Colonic mucosa (tissue), 4 donors: Measurements from ENCODE around the gene PGAM2. TPM values are rescaled to one million over a fixed set of nuclear protein-coding genes. Genes with fewer than 3 reads are reported as not detected.

Source experiments
- DNase-seq: peaks from one replicate; pipeline ENCODE4 v3.0.0-alpha.2; 2020
- H3K27ac ChIP-seq: fragments of 200-600 bp; one replicate; pipeline ENCODE4 v1.8.0; 2021
- H3K27me3 ChIP-seq: fragments of 200-600 bp; one replicate; pipeline ENCODE4 v1.8.0; 2021
- H3K36me3 ChIP-seq: fragments of 200-600 bp; one replicate; pipeline ENCODE4 v1.8.0; 2021
- H3K4me1 ChIP-seq: fragments of 200-600 bp; one replicate; pipeline ENCODE4 v1.8.0; 2021; ENCODE audit warnings: mild to moderate bottlenecking
- H3K4me3 ChIP-seq: fragments of 200-600 bp; one replicate; pipeline ENCODE4 v1.8.0; 2021
- H3K9ac ChIP-seq, 2 donors: one replicate each; pipeline ENCODE4 v1.7.0; 2013; ENCODE audit warnings: control low read depth in 2 of 2, low read depth in 2 of 2, low read length in 2 of 2
- H3K9me3 ChIP-seq: fragments of 200-600 bp; one replicate; pipeline ENCODE4 v1.8.0; 2021
- intact Hi-C: fragments of 100-400 bp; cut with DNase I; formaldehyde crosslinking; loops from one replicate; pipeline ENCODE4 v1.14.1; 2022
- total RNA-seq, 2 donors: library from RNA; stranded (reverse); fragmentation: NEBNext Ultra II Directional in 1 of 2; extraction: Animal tissue kit (Norgen Biotek cat#: 25700) in 1 of 2; gene quantifications; one replicate each; pipeline ENCODE4 v1.2.1, GENCODE V29; 2021
- TF ChIP-seq, protein P1 (sequence below): fragments of 200-600 bp; IDR thresholded peaks from one replicate; pipeline ENCODE4 v1.8.0; 2022; ENCODE audit warnings: antibody characterized with exemption, mild to moderate bottlenecking
- donor health status: healthy.
- donor health status: DM: no; HTN: no; CAD: no.
- donor health status: DM: no; HTN: no; CAD: no.

The PGAM2 gene
- total RNA-seq, 2 donors from 2014 or later, result 0.29 to 0.52 TPM

DNA sequence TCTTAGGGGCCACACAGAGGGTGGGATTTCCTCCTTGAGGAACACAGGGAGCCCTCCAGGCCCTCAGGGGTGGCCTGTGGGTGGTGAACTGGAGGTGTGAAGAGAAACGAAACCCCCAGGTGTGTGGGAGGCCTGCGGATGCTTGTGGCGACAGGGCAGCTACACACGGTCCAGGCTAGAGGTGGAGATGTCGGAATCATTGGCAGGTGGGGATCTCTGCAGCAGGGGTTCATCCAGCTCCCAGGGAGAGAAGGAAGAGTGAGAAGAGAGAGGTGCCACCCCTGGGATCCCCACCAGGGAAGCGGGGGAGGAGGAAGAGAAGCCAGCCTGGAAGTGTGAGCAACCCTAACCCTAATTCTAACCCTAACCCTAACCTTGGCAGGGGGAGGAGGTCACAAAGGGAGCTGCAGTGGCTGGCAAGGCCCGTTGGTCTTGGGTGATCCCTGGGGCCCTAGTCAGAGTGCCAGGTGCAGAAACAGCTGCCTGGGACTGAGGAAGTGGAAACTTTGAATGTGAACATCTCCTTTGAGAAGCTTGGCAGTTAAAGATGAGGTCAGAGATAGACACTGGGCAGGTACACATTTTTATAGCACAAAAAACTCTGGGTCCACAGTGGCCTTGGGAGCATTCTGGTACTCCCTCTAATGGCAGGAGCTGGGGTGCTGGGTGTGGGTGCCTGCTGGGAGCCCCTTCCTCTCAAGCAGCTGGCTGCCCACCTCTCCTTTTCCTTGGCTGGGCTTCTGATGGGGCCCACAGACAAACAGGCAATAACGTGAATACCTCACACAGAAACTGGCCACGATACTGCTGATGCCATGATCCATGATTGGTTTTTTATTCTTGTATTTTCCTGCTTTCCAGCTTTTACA lies 31.9 kb upstream of the PGAM2 start:
- no peak for DNase-seq
- no peaks in the 10 kb centered on the region for H3K9me3 ChIP-seq
- TF ChIP-seq, protein P1, sequence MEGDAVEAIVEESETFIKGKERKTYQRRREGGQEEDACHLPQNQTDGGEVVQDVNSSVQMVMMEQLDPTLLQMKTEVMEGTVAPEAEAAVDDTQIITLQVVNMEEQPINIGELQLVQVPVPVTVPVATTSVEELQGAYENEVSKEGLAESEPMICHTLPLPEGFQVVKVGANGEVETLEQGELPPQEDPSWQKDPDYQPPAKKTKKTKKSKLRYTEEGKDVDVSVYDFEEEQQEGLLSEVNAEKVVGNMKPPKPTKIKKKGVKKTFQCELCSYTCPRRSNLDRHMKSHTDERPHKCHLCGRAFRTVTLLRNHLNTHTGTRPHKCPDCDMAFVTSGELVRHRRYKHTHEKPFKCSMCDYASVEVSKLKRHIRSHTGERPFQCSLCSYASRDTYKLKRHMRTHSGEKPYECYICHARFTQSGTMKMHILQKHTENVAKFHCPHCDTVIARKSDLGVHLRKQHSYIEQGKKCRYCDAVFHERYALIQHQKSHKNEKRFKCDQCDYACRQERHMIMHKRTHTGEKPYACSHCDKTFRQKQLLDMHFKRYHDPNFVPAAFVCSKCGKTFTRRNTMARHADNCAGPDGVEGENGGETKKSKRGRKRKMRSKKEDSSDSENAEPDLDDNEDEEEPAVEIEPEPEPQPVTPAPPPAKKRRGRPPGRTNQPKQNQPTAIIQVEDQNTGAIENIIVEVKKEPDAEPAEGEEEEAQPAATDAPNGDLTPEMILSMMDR, result no peak

GRCh38 chr7:44096326-44096881 lies 31.0 kb upstream of the PGAM2 start:
- Histone ChIP-seq H3K27ac (no peak overlapping the region), H3K9ac (no peak overlapping the region), H3K4me3 (no peak overlapping the region), H3K4me1 (no peaks in the 10 kb centered on the region), H3K36me3 (no peaks in the 10 kb centered on the region), H3K9me3 (no peaks in the 10 kb centered on the region), H3K27me3 (no peaks in the 10 kb centered on the region)
- no peak for DNase-seq
- intact Hi-C loops, result no loop called here
- TF ChIP-seq, protein P1, result no peak

More for the DNA sequence above, 31.9 kb upstream of the PGAM2 start:
- Histone ChIP-seq H3K4me3 (no peak overlapping the region), H3K27ac (no peak overlapping the region), H3K27me3 (no peaks in the 10 kb centered on the region), H3K4me1 (no peaks in the 10 kb centered on the region), H3K9ac (no peak overlapping the region), H3K36me3 (no peaks in the 10 kb centered on the region)
- intact Hi-C loops, result no loop called here

DNA sequence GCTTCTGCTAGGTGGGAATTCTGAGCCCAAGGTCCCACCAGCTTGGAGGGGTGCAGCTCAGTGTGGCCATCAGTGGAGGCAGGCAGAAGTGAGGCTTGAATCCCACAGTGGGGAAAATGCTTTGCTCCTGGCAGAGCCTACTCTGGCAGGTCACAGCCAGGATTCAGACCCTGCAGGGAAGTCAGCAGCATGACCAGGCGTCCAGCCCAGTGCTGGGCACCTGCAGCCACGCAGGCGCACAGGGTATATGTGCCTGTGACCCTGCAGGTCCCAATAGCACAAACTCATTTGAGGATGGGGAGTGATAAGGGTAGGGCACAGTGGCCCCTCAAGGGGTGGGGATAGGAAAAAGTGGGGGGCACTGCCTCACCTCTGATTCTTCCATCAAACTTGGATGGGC lies 30.4 kb upstream of the PGAM2 start:
- TF ChIP-seq, protein P1, result no peak
- H3K27me3 ChIP-seq, result no peaks in the 10 kb centered on the region
- no peak overlapping the region for H3K27ac ChIP-seq
- H3K4me3 ChIP-seq, result no peak overlapping the region
- no peaks in the 10 kb centered on the region for H3K9me3 ChIP-seq
- no peaks in the 10 kb centered on the region for H3K36me3 ChIP-seq
- intact Hi-C loops, result no loop called here
- no peak overlapping the region for H3K9ac ChIP-seq
- no peaks in the 10 kb centered on the region for H3K4me1 ChIP-seq
- DNase-seq, result no peak

DNA sequence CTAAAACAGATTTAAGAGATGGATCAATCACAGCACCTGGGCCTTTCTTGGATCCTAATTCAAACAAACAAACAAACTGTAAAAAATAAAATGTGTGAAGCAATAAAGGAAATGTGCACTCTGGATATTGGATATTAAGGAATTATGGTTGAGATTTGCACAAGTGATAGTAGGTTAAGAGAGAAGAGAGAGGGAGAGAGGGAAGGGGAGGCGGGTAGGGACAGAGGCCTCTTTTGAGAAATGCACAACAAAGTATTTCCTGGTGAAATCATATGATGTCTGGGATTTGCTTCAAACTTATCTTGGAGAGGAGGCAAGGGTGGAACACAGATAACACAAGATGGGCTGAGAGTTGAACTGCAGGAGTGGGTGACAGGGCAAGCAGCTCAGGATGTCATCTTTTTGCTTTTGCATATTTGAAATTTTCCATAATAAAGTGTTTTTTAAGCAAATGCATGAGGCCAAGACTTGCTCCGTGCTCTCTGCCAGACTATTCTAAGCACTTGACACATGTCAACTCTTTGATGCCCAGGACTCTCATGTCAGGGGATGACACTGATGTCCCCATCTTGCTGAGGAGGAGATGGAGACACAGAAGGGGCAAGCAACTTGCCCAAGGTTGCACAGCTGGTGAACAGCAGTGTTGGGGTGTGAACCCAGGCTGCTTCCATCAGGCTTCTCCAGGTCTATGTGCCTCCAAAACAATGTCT lies 29.7 kb upstream of the PGAM2 start:
- intact Hi-C loops, result no loop called here
- TF ChIP-seq, protein P1, result no peak
- H3K9me3 ChIP-seq, result no peaks in the 10 kb centered on the region
- no peak overlapping the region for H3K27ac ChIP-seq
- no peak overlapping the region for H3K4me3 ChIP-seq
- no peaks in the 10 kb centered on the region for H3K27me3 ChIP-seq
- no peak overlapping the region for H3K9ac ChIP-seq
- no peaks in the 10 kb centered on the region for H3K4me1 ChIP-seq
- H3K36me3 ChIP-seq, result no peaks in the 10 kb centered on the region
- no peak for DNase-seq

- no peaks in the 10 kb centered on the region for H3K36me3 ChIP-seq
- H3K27me3 ChIP-seq, result no peaks in the 10 kb centered on the region
- no peak overlapping the region for H3K4me3 ChIP-seq
- H3K4me1 ChIP-seq, result no peaks in the 10 kb centered on the region
- no peak overlapping the region for H3K9ac ChIP-seq
- intact Hi-C loops, result no loop called here
- no peaks in the 10 kb centered on the region for H3K9me3 ChIP-seq
- H3K27ac ChIP-seq, result no peak overlapping the region
- TF ChIP-seq, protein P1, result no peak
- DNase-seq, result no peak
These were observed 29.0 kb upstream of the PGAM2 start for GRCh38 chr7:44094365-44094764.
